Inferior parietal cortex (tissue), 1 donor: Measurements from ENCODE around the gene EBF4.
"Not testable (repeated sequence)": the region's sequence is repeated elsewhere in the genome, so short reads cannot be mapped to it uniquely, and the experiment has no call there.

Source experiments
- DNase-seq: peaks from one replicate; pipeline ENCODE4 v3.0.0-alpha.2; 2016; ENCODE audit errors: extremely low spot score

EBF4 gene

GRCh38 chr20:2757969-2758368 is 65.4 kb downstream of the EBF4 start:
- no peak for DNase-seq

GRCh38 chr20:2759143-2759542 is 66.6 kb downstream of the EBF4 start:
- no peak for DNase-seq

GRCh38 chr20:2759603-2760296 is 67.2 kb downstream of the EBF4 start:
- DNase-seq: no peak

- DNase-seq: no peak
Observed at GRCh38 chr20:2760297-2760951, 67.8 kb downstream of the EBF4 start.

GRCh38 chr20:2760952-2761305 is 68.3 kb downstream of the EBF4 start:
- DNase-seq: no peak

- no peak for DNase-seq
Observed at GRCh38 chr20:2761885-2762284, 69.3 kb downstream of the EBF4 start.

- no peak for DNase-seq
Observed at GRCh38 chr20:2762578-2763131, 70.1 kb downstream of the EBF4 start.

- no peak for DNase-seq
Observed at GRCh38 chr20:2763186-2763585, 70.6 kb downstream of the EBF4 start.

- no peak for DNase-seq
Observed at GRCh38 chr20:2767768-2768631, 75.4 kb downstream of the EBF4 start.

GRCh38 chr20:2768632-2769015 is 76.0 kb downstream of the EBF4 start:
- no peak for DNase-seq

- not testable (repeated sequence) for DNase-seq
Observed at GRCh38 chr20:2770091-2770490, 77.5 kb downstream of the EBF4 start.

GRCh38 chr20:2771631-2772080 is 79.1 kb downstream of the EBF4 start:
- DNase-seq: no peak

GRCh38 chr20:2773812-2774211 is 81.2 kb downstream of the EBF4 start:
- DNase-seq: no peak

GRCh38 chr20:2775139-2775538 is 82.6 kb downstream of the EBF4 start:
- DNase-seq: no peak

- no peak for DNase-seq
Observed at GRCh38 chr20:2778602-2779321, 86.2 kb downstream of the EBF4 start.

GRCh38 chr20:2780948-2781347 is 88.4 kb downstream of the EBF4 start:
- DNase-seq: no peak

- DNase-seq: no peak
Observed at GRCh38 chr20:2783908-2784566, 91.5 kb downstream of the EBF4 start.

GRCh38 chr20:2793471-2793870 is 100.9 kb downstream of the EBF4 start:
- DNase-seq: no peak

- no peak for DNase-seq
Observed at GRCh38 chr20:2794202-2794748, 101.7 kb downstream of the EBF4 start.

- no peak for DNase-seq
Observed at GRCh38 chr20:2794866-2795447, 102.4 kb downstream of the EBF4 start.
